Ovary (tissue), 9 donors: ENCODE results near the gene AEBP2. TPM values are rescaled to one million over a fixed set of nuclear protein-coding genes. Genes with fewer than 3 reads are reported as not detected.

Source experiments
- DNase-seq, 5 donors: peaks; one replicate each; pipeline ENCODE4 v3.0.0-alpha.2; 2019 to 2020
- H3K27ac ChIP-seq, 2 donors: fragments of 200-600 bp; one replicate each; pipeline versions ENCODE4 v1.5.1 to v1.8.0; 2019 to 2022
- H3K27me3 ChIP-seq: fragments of 200-600 bp; one replicate; pipeline ENCODE4 v1.8.0; 2022
- H3K36me3 ChIP-seq: fragments of 200-600 bp; sonication (generic); one replicate; pipeline ENCODE4 v1.5.1; 2019
- H3K4me1 ChIP-seq: one replicate; pipeline ENCODE4 v1.8.1; 2013; ENCODE audit warnings: mild to moderate bottlenecking, moderate library complexity; ENCODE audit not compliant: insufficient read depth
- H3K4me3 ChIP-seq: fragments of 200-600 bp; sonication (generic); one replicate; pipeline ENCODE4 v1.5.1; 2017
- H3K9me3 ChIP-seq, 2 donors: fragments of 200-600 bp in 1 of 2; sonication (generic) in 1 of 2; one replicate each; pipeline versions ENCODE4 v1.5.1 to v1.8.1; 2013 to 2019; ENCODE audit warnings: mild to moderate bottlenecking in 1 of 2, moderate library complexity in 1 of 2
- EP300 ChIP-seq: sonication (generic); formaldehyde crosslinking; IDR thresholded peaks from one replicate; pipeline ENCODE4 v1.6.1; 2017; ENCODE audit warnings: antibody characterized with exemption
- POLR2A ChIP-seq: fragments of 450-650 bp; IDR thresholded peaks from one replicate; pipeline ENCODE4 v1.6.1; 2017; ENCODE audit warnings: antibody characterized with exemption, mild to moderate bottlenecking, moderate library complexity
- whole genome bisulfite sequencing, 3 donors: extraction: QIAGEN DNeasy Blood & Tissue Kit in 1 of 3; methylation state at CpG; one replicate each; pipeline versions ENCODE4 v1.1.5 to v1.1.7; 2013 to 2017; 5-methylcytosine and 5-hydroxymethylcytosine counted together
- intact Hi-C, 4 donors: fragments of 100-400 bp; cut with DNase I; formaldehyde crosslinking; loops; one replicate each; pipeline versions ENCODE4 v1.11.0 to v1.15.1; 2022 to 2023
- polyA plus RNA-seq, 2 donors: library from polyadenylated mRNA; stranded (reverse); fragments of 200-250 nt in 1 of 2; fragments of 350-450 nt in 1 of 2; fragmentation: Illumina TruSeq in 1 of 2; extraction: RNeasy Lipid Tissue Mini Kit (QIAGEN cat#74804) in 1 of 2; gene quantifications; one replicate each; pipeline ENCODE4 v1.2.3, GENCODE V29; 2013 to 2014
- total RNA-seq, 7 donors: library from RNA; depleted of rRNA in 2 of 7; stranded (reverse); fragments of >200 nt in 2 of 7; fragmentation: NEBNext Ultra II Directional in 3 of 7; extraction: Animal tissue kit (Norgen Biotek cat#: 25700) in 3 of 7; gene quantifications; one replicate each; pipeline versions ENCODE4 v1.1.0 to v1.2.4, GENCODE V29; 2016 to 2023
- TF ChIP-seq, protein P1 (sequence below), 3 donors: fragments of 450-650 bp in 2 of 3; fragments of 200-600 bp in 1 of 3; IDR thresholded peaks; one replicate each; pipeline versions ENCODE4 v1.5.1 to v1.8.0; 2016 to 2022; ENCODE audit warnings: antibody characterized with exemption in 3 of 3, mild to moderate bottlenecking in 1 of 3
- donor health status: DM: no; HTN: no; CAD: no; lungs with moderate emphysema.
- donor health status: DM: no; HTN: no; CAD: no.
- donor health status: Bipolar disorder and iron deficiency.
- donor health status: DM: yes; HTN: yes; CAD: no.
- donor health status: DM: no; HTN: no; CAD: no.
- donor health status: DM: yes; HTN: yes; CAD: no.

Gene AEBP2
- total and polyA plus RNA-seq, 9 donors = 22.4 to 62.4 (median 50.3) TPM

DNA sequence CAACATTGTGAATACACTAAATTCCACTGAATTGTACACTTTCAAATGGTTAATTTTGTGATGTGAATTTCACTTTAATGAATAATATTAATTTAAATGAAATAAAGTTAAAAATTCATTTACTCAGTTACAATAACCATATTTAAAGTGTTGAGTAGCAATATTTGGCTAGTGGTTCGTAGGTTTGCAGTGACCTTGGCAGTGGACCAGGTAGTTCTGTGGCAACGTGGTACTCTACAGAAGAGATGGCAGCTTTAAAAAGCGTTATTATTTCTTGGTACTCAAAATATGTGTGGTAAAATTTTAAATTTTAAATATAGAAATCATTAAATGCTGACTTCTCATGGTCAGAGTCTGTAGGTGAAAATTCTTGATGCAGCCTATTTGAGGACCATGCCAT, 51.6 kb downstream of the AEBP2 start:
- Histone ChIP-seq H3K27me3 (no peaks in the 10 kb centered on the region), H3K36me3 (no peaks in the 10 kb centered on the region), H3K4me1 (no peaks in the 10 kb centered on the region), H3K27ac (no peak overlapping the region), H3K9me3 (no peaks in the 10 kb centered on the region), H3K4me3 (no peak overlapping the region)
- WGBS, 3 donors = 74 to 79% (median 77%) methylated on average over 3 of the region's 3 CpGs
- intact Hi-C loops = no loop called here
- no peak for DNase-seq
- TF ChIP-seq POLR2A (no peak), EP300 (no peak)
- TF ChIP-seq, protein P1, sequence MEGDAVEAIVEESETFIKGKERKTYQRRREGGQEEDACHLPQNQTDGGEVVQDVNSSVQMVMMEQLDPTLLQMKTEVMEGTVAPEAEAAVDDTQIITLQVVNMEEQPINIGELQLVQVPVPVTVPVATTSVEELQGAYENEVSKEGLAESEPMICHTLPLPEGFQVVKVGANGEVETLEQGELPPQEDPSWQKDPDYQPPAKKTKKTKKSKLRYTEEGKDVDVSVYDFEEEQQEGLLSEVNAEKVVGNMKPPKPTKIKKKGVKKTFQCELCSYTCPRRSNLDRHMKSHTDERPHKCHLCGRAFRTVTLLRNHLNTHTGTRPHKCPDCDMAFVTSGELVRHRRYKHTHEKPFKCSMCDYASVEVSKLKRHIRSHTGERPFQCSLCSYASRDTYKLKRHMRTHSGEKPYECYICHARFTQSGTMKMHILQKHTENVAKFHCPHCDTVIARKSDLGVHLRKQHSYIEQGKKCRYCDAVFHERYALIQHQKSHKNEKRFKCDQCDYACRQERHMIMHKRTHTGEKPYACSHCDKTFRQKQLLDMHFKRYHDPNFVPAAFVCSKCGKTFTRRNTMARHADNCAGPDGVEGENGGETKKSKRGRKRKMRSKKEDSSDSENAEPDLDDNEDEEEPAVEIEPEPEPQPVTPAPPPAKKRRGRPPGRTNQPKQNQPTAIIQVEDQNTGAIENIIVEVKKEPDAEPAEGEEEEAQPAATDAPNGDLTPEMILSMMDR (IDR thresholded peaks at IDR 0.05) = no peak

DNA sequence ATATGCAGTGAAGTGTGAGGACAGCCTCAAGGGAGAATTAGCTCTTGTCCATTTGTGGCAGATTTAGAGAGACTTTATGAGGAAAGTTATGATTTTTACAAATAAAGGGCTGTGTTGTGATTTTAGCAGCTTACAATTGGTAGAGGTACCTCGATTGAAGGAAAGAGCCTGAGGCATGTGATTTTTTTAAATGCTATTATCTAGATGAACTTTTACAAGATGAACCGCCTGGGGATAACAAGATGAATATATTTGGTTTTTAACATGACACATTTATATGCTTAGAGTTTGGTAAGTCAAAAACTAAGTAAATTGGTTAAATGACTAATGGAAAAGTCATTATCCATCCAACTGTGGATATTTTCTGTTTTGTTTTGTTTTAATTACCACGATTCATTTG, 52.6 kb downstream of the AEBP2 start:
- H3K27me3 ChIP-seq = no peaks in the 10 kb centered on the region
- DNase-seq = no peak
- no peaks in the 10 kb centered on the region for H3K9me3 ChIP-seq
- no peak overlapping the region for H3K27ac ChIP-seq
- no peak for TF ChIP-seq EP300
- TF ChIP-seq POLR2A = no peak
- TF ChIP-seq, protein P1 (IDR thresholded peaks at IDR 0.05) = no peak
- H3K36me3 ChIP-seq = no peaks in the 10 kb centered on the region
- no peak overlapping the region for H3K4me3 ChIP-seq
- H3K4me1 ChIP-seq = no peaks in the 10 kb centered on the region
- intact Hi-C loops = no loop called here
- 55 to 84% (median 68%) methylated on average over 3 of the region's 3 CpGs for WGBS, 3 donors

DNA sequence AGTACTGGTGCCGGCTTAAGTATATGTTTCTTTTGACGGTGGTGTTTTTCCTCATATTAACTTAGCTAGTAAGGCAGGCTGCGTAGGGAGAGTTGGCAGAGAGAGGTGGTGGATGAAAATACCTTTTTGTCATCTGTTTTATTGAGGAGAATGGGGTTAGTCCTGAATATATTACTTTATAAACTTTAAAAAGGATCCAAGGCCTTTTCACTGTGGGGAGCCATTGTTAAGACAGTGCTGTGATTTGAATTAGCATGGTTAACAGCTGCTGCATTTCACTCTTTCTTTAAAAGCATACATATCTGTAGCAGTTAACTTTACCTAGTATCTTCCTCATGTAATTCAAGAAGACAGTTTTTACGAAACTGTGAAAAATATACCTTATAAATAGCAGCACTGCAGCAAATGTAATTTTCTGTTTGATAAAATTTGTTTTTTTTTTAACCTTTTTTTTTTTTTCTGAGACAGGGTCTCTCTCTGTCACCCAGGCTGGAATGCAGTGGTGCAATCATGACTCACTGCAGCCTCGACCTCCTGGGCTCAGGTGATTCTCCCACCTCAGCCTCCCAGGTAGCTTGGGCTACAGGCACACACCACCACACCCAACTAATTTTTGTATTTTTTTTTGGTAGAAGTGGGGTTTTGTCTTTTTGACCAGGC, 57.1 kb downstream of the AEBP2 start:
- intact Hi-C loops = no loop called here
- whole genome bisulfite sequencing, 3 donors = 60 to 66% (median 64%) methylated on average over 5 of the region's 5 CpGs
- Histone ChIP-seq H3K36me3 (no peaks in the 10 kb centered on the region), H3K9me3 (no peaks in the 10 kb centered on the region), H3K4me3 (no peak overlapping the region), H3K27me3 (no peaks in the 10 kb centered on the region), H3K4me1 (no peaks in the 10 kb centered on the region), H3K27ac (no peak overlapping the region)
- DNase-seq = no peak
- no peak for TF ChIP-seq POLR2A
- TF ChIP-seq EP300 = no peak
- TF ChIP-seq, protein P1 (IDR thresholded peaks at IDR 0.05) = no peak

DNA sequence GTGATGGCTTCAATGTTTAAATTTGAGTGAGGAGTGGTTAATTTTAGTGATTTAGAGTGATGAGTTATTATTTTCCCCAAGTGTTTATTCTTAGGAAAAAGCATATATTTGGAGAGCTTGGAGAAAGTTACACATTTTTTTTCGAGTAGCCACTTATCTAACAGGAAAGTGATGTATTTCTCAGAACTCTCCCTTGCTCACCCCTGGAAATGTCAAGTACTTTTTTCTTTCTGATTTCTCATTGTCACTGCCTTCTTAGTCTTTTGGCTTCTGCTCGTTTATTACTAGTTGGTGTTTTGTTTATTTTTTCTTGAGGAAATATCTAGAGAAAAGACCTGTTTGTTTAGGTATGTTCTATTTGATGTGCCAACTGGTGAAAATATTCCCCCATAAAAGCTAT, 58.8 kb downstream of the AEBP2 start:
- TF ChIP-seq, protein P1 (IDR thresholded peaks at IDR 0.05) = no peak
- TF ChIP-seq POLR2A = no peak
- Histone ChIP-seq H3K4me1 (no peaks in the 10 kb centered on the region), H3K27ac (no peak overlapping the region), H3K36me3 (no peaks in the 10 kb centered on the region), H3K9me3 (no peaks in the 10 kb centered on the region), H3K27me3 (no peaks in the 10 kb centered on the region), H3K4me3 (no peak overlapping the region)
- intact Hi-C loops = no loop called here
- 42 to 48% (median 43%) methylated on average over 2 of the region's 2 CpGs for WGBS, 3 donors
- no peak for DNase-seq
